ENCODE measurements around the gene USH1G. TPM values are rescaled to one million over a fixed set of nuclear protein-coding genes. Genes with fewer than 3 reads are reported as not detected.

USH1G gene
- total RNA-seq, 1 experiment from 2014 or later: not detected

DNA sequence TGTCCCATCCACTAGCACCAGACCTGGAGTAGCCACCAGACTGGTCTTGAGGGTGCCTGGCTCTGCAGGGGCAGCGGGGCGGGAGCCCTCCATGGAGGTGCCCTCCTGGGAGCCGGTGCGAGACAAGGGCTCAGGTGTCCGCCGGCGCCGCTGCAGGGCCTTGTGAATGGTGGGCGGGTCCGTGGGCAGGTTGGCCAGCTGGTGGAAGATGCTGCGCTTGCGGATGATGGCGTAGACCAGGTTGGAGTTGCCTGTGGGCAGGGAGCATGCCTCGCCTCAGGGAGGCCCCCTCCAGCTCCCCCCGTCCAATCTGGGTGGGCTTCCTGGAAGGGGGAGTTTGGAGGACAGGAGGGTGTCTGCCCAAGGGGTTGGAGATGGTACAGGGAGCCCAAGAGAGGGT is 31.1 kb upstream of the USH1G start:
- no peak for DNase-seq (ENCODE audit: low read depth)

DNA sequence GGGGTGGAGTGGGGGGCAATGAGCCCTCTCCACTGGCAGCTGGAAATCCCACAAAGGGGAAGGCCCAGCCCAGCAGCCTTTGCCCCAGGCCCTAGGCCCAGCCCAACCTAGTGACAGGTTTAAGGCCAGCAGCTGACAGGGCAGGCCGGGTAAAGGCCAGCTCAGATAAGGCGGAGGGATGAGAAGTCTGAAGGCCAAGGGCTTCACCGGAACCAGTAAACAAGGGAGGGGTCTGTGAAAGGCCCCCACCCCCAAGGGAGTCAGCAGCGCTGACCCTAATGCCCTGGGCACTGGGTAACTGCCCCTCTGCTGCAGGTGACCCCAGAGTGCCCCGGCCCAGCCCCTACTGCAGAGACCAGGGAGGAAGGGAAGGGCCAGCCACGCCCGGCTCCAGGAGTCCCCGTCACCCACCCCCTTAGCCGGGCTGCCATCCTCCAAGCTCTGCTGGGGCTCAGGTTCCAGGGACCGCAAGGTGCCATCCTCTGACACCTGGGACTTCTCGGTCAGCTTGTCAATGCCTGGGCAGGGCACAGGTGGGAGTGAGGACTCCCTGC is 30.2 kb upstream of the USH1G start:
- no peak for DNase-seq (ENCODE audit: low read depth)

DNA sequence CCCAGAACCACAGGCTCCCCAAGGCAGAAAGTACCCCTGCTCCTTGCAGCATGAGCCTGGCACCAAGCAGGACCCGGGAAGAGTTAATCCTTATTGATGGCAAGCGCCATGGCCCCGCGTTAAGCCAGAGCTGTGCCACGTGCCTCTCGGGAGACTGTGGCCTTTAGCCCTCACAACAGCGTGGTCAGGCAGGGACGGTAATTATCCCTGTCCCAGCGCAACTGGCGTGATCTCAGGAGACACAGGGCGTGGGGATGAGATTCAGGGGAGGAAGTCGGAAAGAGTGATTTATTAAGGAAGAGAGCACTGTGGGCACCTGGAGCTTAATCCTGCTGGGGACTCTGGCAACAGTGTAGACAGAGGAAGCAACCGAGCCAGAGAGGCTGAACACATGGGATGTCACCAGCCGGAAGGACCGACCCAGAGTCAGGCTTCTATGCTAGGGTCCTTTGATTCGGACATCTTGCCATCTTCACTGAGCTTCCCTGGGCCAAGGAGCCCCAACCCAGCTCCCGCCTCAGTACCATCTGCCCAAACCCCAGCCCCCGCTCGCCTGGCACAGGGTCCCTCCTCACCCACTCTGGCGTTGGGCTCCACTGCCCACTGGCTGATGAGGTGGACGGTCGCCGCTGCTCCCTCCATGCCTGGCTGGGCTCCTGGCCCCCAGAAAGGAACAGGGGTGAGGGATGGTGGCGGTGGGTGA is 29.5 kb upstream of the USH1G start:
- no peak for DNase-seq (ENCODE audit: low read depth)

DNA sequence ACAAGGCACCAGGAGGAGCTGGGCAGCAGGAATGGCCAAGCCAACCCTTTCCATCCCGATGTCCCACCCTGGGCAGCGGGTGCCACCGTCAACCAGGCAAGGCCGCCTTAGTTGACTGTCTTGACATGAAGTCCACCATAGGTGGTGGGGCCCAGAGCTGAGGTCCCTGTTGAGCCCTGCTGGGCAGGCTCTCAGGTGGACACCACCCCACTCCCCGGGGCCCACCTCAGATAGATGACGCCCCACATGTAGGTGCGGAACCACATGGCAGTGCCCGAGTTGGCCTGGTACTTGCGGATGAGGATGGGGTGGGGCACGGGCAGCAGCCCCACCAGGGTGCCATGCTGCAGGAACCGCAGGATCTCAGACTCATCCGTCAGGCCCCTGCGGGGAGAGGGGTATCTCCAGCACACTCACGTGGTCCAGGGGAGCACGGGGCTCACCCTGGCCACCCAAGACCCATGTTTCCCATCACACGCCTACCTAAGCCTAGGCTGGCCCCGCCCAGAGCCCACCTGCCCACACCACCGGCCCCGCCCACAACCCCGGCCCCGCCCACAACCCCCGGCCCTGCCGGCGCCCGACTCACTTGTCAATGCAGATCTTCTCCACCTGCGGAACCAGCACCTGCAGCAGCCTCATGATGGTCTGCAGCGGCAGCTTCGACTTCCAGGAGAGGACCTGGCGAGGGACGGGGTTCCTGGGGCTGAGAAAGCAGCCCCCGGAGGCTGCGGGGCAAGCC is 28.8 kb upstream of the USH1G start:
- no peak for DNase-seq (ENCODE audit: low read depth)

DNA sequence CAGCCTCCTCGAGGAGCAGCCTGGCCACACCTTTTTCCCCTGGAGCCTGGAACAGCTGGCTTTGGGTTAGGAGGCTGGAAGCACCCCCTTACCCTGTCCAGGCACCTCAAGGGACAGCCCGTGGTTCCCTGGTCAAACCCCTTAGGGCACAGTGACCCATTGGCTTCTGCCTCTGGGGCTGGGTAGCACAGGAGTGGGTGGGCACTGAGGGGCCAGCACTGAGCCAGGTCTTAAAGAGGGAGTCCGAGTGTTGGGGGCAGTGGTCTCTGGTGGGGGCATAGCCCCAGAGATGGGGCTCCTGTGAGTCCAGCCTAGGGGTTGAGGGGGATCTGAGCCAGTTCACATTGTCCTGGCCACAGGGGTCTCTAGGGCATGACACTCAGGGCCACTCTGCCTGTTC is 28.0 kb upstream of the USH1G start:
- DNase-seq (ENCODE audit: low read depth): no peak

DNA sequence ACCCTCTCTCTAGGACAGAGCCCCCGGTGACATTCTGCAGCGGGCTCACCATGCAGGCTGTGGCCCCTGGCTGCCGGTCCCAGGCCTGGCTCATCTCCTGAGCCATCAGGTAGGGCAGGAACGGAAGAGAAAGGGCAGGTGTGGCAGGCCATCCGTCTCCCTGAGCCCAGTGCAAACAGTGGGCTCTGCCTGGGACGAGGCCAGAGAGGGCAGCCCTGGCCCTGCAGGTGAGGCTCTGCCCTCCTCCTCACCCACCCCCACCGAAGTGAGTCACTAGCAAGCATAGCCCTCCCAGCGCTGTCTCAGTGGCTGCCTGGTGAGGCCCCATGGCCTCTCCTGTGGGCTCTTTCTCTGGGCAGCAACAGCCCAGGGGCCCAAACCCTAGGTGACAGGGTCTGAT is 27.2 kb upstream of the USH1G start:
- DNase-seq (ENCODE audit: low read depth): no peak

DNA sequence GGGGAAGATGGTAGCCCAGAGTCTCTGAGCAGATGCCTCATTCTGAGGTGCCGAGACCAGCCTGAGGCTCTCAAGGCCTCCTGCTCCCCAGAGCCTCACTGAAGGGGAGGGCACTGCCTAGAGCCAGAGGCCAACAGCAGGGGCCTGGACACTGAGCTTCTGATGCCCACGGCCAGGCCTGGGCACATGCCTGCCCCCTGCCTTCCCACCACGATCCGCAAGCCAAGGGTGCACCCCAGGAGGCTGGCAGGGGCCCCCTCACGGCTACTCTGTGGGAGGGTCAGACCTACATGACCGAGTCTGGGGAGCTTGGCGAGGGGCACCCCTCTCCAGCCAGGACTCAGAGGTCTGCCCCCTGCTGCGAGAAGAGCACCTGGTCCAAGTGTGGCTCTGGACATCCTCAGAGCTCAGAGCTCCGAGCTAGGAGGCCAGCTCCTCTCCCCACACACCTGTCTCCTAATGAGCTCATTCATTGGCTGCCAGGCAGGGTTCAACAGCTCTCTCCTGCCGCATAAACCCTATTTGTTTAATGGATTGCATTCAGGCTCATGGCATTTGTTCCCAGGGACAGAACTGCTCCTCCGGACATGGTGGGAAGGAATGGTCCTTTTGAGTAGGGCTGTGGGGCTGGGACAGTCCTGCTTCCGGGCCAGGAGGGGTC is 26.5 kb upstream of the USH1G start:
- DNase-seq (ENCODE audit: low read depth): no peak

DNA sequence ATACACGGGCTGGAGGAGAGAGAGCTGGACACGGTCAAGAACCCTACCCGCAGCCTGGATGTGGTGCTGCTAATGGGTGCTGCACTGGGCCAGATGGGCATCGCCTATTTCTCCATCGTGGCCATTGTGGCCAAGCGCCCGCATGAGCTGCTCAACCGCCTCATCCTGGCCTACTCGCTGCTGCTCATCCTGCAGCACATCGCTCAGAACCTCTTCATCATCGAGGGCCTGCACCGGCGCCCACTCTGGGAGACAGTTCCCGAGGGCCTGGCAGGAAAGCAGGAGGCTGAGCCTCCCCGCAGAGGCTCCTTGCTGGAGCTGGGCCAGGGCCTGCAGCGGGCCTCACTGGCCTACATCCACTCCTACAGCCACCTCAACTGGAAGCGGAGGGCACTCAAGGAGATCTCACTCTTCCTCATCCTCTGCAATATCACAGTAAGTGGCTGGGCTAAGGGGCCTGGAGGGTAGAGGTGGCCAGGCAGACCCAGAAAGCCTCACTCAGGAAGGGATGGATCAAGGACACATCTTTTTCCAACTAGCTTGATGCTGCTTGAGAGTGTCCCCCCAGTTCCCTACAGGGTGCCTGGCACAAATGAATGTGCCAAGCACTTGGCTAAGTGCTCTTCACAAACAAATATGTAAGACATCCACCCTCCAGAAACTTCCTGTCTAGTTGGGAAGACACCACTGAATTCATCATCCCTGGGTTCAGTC is 24.1 kb upstream of the USH1G start:
- no peak for DNase-seq (ENCODE audit: low read depth)

DNA sequence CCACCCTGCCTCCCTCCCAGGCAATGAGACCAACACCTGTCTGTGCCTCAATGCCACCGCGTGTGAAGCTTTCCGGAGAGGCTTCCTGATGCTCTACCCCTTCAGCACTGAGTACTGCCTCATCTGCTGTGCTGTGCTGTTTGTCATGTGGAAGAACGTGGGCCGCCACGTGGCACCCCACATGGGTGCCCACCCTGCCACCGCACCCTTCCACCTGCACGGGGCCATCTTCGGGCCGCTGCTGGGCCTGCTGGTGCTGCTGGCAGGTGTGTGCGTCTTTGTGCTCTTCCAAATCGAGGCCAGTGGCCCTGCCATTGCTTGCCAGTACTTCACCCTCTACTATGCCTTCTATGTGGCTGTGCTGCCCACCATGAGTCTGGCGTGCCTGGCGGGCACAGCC is 23.6 kb upstream of the USH1G start:
- no peak for DNase-seq (ENCODE audit: low read depth)

DNA sequence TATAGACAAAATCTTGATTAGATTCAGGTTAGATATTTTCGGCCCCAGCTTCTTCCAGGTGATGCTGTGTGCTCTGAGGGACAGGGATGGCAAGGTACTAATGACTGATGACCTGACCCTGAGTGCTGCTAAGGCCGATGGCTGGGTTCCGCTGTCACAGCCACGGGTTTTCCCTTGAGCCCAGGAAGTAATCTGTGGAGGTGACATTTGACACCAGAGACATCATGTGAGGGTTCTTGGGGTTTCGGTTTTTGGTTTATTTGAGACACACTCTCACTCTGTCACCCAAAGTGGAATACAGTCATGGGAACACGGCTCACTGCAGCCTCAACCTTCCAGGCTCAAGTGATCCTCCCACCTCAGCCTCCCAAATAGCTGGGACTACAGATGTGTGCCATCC is 22.5 kb upstream of the USH1G start:
- DNase-seq (ENCODE audit: low read depth): no peak

DNA sequence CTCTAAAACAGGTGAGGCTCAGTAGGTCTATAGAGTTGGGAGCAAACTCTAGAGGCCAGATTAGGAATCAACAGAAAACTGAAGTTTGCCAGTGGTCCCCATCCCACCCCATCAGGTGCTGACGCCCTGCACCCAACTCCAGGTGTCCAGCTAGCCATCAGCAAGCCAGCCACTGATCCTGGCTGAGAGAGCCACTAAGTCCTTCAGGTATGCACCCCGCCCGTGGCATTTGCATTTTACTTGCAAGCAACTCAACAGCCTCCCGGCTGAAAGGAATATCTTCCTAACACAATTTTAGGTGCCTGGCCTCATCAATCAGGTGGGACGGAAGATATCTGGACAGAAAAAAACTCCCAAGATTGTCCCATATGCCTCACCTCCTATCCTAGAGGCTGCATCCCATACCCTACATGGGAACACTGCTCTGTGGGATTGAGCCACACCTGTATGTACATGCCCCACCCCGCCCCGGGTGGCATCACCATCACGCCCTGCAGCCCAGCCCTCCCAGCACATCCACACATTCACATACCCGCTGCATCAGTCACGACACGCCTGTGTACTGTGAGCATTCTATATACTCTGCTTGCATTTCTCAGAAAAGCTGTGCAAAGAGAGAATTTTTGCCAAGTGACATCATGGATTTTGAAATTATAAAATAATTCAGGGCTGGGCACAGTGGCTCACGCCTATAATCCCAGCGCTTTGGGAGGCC is 20.9 kb upstream of the USH1G start:
- no peak for DNase-seq (ENCODE audit: low read depth)

DNA sequence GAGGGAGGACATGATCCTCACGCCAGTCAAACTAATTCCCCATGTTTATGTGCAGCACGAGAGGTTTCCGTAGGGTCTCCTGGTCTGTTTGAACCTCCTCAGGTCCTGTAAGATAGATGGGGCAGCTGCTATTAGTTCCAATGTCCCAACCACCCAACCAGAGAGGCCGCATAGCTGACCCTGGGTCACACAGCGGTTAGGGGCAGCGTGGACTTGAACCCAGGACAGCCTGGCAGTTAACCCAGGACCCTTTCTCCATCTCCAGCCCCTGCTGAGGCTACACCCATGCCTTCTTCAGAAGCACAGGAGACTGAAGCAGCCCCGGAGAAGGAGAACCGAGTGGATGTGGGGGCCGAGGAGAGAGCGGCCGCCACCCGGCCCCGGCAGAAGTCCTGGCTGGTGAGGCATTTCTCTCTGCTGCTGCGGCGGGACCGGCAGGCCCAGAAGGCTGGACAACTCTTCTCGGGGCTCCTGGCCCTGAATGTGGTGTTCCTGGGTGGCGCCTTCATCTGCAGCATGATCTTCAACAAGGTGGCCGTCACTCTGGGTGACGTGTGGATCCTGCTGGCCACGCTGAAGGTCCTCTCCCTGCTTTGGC is 18.2 kb upstream of the USH1G start:
- DNase-seq (ENCODE audit: low read depth): no peak

DNA sequence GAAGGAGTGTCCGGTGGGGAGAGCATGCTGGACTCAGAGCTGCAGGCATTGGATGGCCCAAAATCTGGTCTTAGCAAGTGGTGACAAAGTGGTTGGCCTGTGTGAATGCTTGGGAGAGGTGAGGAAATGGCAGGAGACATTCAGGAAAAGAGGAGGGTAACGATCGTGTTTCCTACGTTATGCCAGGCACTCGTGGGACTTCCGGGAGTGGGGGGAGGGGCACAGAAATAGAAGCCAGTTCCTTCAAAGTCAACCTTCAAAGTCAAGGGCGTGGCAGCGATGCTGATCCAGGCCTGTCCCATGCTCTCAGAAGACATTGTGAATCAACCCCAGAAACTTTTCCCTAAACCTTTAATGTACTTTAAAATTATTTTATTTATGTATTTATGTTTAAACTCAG is 16.5 kb upstream of the USH1G start:
- no peak for DNase-seq (ENCODE audit: low read depth)

DNA sequence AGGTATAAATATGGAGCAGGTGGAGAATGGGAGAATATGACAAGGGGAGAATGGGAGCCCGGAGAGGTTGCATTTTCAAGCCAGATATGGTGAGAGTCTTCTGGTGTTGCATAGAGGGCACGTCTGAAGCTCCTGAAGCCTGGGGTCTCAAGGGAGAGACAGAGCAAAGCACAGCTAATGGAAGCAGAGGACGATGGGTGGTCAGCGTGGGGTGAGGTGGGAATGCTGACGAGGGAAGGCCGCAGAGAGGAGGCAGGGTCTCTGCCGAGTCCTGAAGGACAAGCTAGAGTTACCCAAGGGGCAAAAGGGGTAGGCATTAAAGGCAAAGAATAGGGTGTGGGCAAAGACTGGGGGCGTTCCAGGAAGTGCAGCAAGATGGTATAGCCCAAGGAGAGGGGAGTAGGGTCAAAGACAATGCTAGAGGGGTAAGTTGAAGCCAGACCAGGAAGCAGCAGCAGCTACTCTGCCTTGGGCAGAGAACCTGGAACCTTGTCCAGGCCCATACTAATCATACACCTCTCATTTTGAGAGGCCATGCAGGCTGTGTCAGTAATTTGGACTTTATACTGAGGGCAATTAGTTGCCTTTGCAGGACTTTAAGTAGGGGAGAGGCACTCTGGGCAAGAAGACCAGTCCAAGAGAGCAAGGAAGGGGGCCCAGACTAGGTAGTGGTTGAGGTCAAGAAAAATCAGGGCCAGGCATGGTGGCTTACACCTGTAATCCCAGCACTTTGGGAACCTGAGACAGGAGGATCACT is 15.3 kb upstream of the USH1G start:
- DNase-seq (ENCODE audit: low read depth): no peak

DNA sequence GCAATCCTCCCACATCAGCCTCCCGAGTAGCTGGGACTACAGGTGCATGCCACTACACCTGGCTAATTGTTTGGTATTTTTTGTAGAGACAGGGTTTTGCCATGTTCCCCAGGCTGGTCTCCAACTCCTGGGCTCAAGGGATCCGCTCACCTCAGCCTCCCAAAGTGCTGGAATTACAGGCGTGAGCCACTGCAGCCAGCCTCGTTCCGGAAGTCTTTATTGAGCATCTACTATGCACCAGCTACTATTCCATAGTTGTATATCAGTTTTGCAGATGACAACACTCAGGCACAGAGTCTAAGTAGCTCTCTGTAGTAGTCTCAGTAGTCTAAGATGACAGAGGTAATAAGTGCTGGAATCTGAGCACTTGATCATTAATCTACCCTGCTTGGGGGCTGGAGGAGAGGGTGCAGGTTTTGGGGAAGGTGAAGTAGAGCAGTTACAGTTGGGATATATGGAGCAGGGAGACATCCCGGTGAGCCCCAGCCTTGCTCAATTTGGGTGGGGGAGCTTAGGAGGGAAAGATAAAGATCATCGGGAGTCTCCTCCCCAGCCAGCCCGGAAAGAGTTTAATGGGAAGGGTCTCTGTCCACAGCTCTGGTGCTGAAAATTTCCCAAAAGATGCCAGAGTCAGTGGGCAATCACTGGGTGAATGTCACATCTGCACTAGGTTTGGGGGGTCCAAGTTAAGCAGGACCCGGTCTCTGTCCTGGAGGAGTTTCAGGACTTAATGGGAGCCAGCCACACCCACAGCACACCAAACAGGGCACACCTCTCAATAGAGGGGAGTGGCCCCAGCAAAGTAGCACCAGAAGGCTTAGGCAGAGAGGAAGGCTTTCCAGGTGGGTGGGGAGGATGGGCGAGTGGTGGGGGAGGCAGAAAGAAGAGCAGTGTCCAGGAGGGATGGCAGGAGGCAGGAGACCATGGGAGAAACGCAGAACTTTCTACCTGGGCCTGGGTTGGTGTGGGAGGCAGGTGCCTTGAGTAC is 14.3 kb upstream of the USH1G start:
- no peak for DNase-seq (ENCODE audit: low read depth)

DNA sequence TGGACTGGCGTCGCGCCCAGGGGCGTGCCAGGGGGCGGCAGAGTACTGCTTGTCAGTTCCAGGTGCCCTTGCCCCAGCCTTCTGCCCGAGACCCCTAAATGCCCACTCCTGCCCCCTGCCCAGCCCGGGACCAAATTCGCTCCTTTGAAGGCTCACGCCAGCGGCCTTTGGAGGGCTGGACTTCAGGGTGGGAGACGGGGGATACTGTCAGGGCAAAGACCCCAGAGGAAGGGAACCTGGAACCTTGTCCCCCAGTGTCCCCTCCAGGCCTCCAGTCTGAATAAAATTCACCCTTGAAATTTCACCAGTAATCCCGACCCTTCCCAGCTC is 13.4 kb upstream of the USH1G start:
- DNase-seq (ENCODE audit: low read depth): no peak

DNA sequence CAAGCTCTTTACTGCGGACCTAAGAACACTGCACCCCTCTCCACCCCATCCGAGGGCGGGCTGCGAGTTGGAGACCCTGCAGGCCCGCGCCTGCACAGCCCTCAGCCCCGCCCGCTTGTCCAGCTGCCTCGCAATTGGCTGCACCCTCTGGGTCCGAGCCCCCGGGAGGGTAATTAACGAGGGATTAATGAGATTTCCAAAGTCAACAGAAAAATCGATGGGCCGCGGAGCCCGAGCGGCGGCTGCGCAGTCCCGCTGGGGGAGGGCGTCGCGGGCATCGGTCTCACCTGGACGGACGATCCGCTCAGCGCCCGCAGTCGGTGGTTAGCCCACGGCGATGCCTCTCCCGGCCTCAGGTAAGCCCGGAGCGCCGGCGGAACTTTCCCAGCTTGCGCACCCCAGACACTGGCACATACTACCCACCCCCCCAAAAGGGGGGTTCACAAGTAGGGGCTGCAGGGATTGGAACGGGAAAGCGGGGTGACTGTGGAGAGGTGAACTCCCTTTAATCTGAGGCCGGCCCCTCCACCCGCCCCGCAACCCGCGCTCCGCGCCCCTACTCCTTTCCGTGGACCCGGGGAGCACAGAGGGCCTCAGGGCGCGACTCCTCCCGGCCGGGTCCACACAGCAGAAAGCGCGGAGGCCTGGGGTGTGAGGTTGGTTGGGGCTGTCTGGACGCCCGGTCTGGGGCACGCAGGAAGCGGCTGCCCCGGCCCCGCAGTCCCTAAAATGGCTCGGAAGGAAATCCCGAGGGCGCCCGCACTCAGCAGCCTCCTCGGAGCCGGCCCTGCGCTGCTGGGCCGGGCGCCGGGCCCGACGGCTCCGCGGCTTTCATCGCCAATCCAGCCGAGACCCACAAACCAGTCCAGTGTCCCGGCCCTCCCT is 12.8 kb upstream of the USH1G start, which contains the start of gene OTOP3:
Gene OTOP3, plus strand, starts transcription at position 314 of the 885 bp plus-strand sequence. Its CDS starts 24 bp downstream, at position 338.
- DNase-seq (ENCODE audit: low read depth): no peak

DNA sequence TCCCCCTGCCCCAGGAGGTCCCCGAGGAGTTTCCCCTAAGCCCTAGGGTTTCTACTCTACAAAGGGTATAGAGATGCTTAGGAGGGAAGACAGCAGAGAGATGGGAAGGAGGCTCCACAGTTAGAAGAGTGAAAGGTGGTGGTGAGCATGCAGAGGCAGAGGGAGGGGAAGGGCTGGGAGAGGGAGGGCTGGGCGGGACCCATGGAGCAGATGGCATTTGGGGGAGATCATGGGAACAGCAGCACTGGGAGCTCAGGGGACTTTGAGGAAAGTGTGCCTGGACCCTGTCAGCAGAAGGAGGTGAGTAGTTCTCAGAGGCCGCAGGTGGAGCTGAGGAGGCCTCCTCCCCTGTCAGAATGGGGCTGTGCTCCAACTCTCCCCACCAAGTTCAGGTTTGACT is 12.0 kb upstream of the USH1G start:
- DNase-seq (ENCODE audit: low read depth): no peak
